Trophoblast cell (in vitro differentiated cells and primary cell): ENCODE data around the gene CRMP1.

ENCODE experiments used
- DNase-seq, 2 donors: peaks; one replicate each; pipeline ENCODE4 v3.0.0-alpha.2; 2016
- H2AFZ ChIP-seq: 2 replicates; pipeline ENCODE4 v1.6.1; 2013; ENCODE audit warnings: low read length, moderate library complexity, mild to moderate bottlenecking; ENCODE audit not compliant: insufficient read depth, poor library complexity
- H2AK5ac ChIP-seq: 2 replicates; pipeline ENCODE4 v1.6.1; 2013; ENCODE audit warnings: mild to moderate bottlenecking, low read length
- H2BK120ac ChIP-seq: 2 replicates; pipeline ENCODE4 v1.6.1; 2013; ENCODE audit warnings: low read length, mild to moderate bottlenecking, moderate library complexity; ENCODE audit not compliant: insufficient read depth, poor library complexity
- H2BK12ac ChIP-seq: 2 replicates; pipeline ENCODE4 v1.6.1; 2013; ENCODE audit warnings: mild to moderate bottlenecking, low read length, moderate library complexity
- H2BK5ac ChIP-seq: 2 replicates; pipeline ENCODE4 v1.6.1; 2013; ENCODE audit warnings: low read length, low read depth, moderate library complexity, mild to moderate bottlenecking; ENCODE audit not compliant: poor library complexity
- H3K14ac ChIP-seq: 2 replicates; pipeline ENCODE4 v1.6.1; 2013; ENCODE audit warnings: mild to moderate bottlenecking, low read length
- H3K18ac ChIP-seq: 2 replicates; pipeline ENCODE4 v1.6.1; 2013; ENCODE audit warnings: mild to moderate bottlenecking, low read length
- H3K23ac ChIP-seq: 2 replicates; pipeline ENCODE4 v1.6.1; 2013; ENCODE audit warnings: low read length
- H3K27ac ChIP-seq: 2 replicates; pipeline ENCODE4 v1.5.1; 2013; ENCODE audit warnings: low read depth, mild to moderate bottlenecking, inconsistent platforms, low read length, moderate library complexity
- H3K27me3 ChIP-seq: 2 replicates; pipeline ENCODE4 v1.6.1; 2013; ENCODE audit warnings: inconsistent platforms, mild to moderate bottlenecking, low read length, moderate library complexity; ENCODE audit not compliant: insufficient read depth
- H3K36me3 ChIP-seq, 2 experiments: 1 replicate in 1 of 2; 2 replicates in 1 of 2; pipeline ENCODE4 v1.6.1; 2013; ENCODE audit warnings: low read length in 2 of 2, mild to moderate bottlenecking in 2 of 2, moderate library complexity in 1 of 2; ENCODE audit not compliant: insufficient read depth in 2 of 2, control insufficient read depth in 1 of 2
- H3K4ac ChIP-seq: 2 replicates; pipeline ENCODE4 v1.6.1; 2013; ENCODE audit warnings: low read depth, mild to moderate bottlenecking, low read length, moderate library complexity
- H3K4me1 ChIP-seq, 2 experiments: 1 replicate in 1 of 2; 2 replicates in 1 of 2; pipeline ENCODE4 v1.6.1; 2013; ENCODE audit warnings: low read length in 2 of 2, mild to moderate bottlenecking in 2 of 2, moderate library complexity in 1 of 2; ENCODE audit not compliant: insufficient read depth in 2 of 2, control insufficient read depth in 1 of 2
- H3K4me2 ChIP-seq: 2 replicates; pipeline ENCODE4 v1.6.1; 2013; ENCODE audit warnings: inconsistent platforms, mild to moderate bottlenecking, low read length, moderate library complexity
- H3K4me3 ChIP-seq: 2 replicates; pipeline ENCODE4 v1.5.1; 2013; ENCODE audit warnings: mild to moderate bottlenecking, low read depth, low read length, inconsistent platforms
- H3K79me1 ChIP-seq: one replicate; pipeline ENCODE4 v1.6.1; 2013; ENCODE audit warnings: low read length
- H3K79me2 ChIP-seq: 2 replicates; pipeline ENCODE4 v1.6.1; 2013; ENCODE audit warnings: low read length, mild to moderate bottlenecking; ENCODE audit not compliant: control insufficient read depth, insufficient read depth, poor library complexity
- H3K9ac ChIP-seq: 2 replicates; pipeline ENCODE4 v1.6.1; 2013; ENCODE audit warnings: mild to moderate bottlenecking, low read length
- H3K9me3 ChIP-seq: 2 replicates; pipeline ENCODE4 v1.6.1; 2013; ENCODE audit warnings: low read depth, mild to moderate bottlenecking, control low read depth, inconsistent platforms, low read length; ENCODE audit not compliant: insufficient read depth
- H4K12ac ChIP-seq: 2 replicates; pipeline ENCODE4 v1.6.1; 2013; ENCODE audit warnings: low read depth, mild to moderate bottlenecking, low read length, moderate library complexity
- H4K8ac ChIP-seq: 2 replicates; pipeline ENCODE4 v1.6.1; 2013; ENCODE audit warnings: low read depth, mild to moderate bottlenecking, low read length, moderate library complexity
- H4K91ac ChIP-seq: one replicate; pipeline ENCODE4 v1.6.1; 2013; ENCODE audit warnings: low read depth, mild to moderate bottlenecking, low read length, moderate library complexity
- WGBS: extraction: QIAGEN DNeasy Blood & Tissue Kit; methylation state at CpG from one replicate; pipeline ENCODE4 v1.1.7; 2013; ENCODE audit warnings: missing lambda C conversion rate; ENCODE audit not compliant: insufficient read length, insufficient coverage; ENCODE audit errors: extremely low coverage; 5-methylcytosine and 5-hydroxymethylcytosine counted together

The CRMP1 gene

GRCh38 chr4:5927116-5927515, 34.2 kb upstream of the CRMP1 start:
- Histone ChIP-seq H3K79me1 (no peaks in the 10 kb centered on the region), H3K14ac (no peak overlapping the region), H2AFZ (no peak overlapping the region), H3K79me2 (no peaks in the 10 kb centered on the region), H3K23ac (no peak overlapping the region), H3K27ac (no peak overlapping the region), H2BK12ac (no peak overlapping the region), H3K4me3 (no peak overlapping the region), H3K36me3 (no peaks in the 10 kb centered on the region), H2BK5ac (no peak overlapping the region), H3K27me3 (no peaks in the 10 kb centered on the region), H2AK5ac (no peak overlapping the region), H4K91ac (no peak overlapping the region), H2BK120ac (no peak overlapping the region), H3K18ac (no peak overlapping the region), H3K4me1 (peaks cover 0 to 3% of the 10 kb centered on the region in 2 experiments), H3K4me2 (no peak overlapping the region), H3K9me3 (no peaks in the 10 kb centered on the region), H3K4ac (no peak overlapping the region), H3K9ac (no peak overlapping the region), H4K12ac (no peak overlapping the region), H4K8ac (no peak overlapping the region)
- no CpG with 5 or more reads among the region's 3 CpGs for WGBS
- DNase-seq: no peak

- H3K27ac ChIP-seq: no peak overlapping the region
- H3K18ac ChIP-seq: no peak overlapping the region
- no peak overlapping the region for H4K12ac ChIP-seq
- no peak overlapping the region for H3K14ac ChIP-seq
- no peak for DNase-seq
- H3K4me2 ChIP-seq: no peak overlapping the region
- H3K9me3 ChIP-seq: peaks cover 2% of the 10 kb centered on the region
- no peak overlapping the region for H2BK12ac ChIP-seq
- H3K9ac ChIP-seq: no peak overlapping the region
- H2AFZ ChIP-seq: no peak overlapping the region
- no peaks in the 10 kb centered on the region for H3K79me1 ChIP-seq
- H3K36me3 ChIP-seq: no peaks in the 10 kb centered on the region
- no peaks in the 10 kb centered on the region for H3K79me2 ChIP-seq
- H4K8ac ChIP-seq: no peak overlapping the region
- no peak overlapping the region for H3K4me3 ChIP-seq
- H3K4me1 ChIP-seq: peaks cover 0 to 3% of the 10 kb centered on the region in 2 experiments
- H3K27me3 ChIP-seq: no peaks in the 10 kb centered on the region
- no peak overlapping the region for H2BK5ac ChIP-seq
- H2BK120ac ChIP-seq: no peak overlapping the region
- no peak overlapping the region for H4K91ac ChIP-seq
- H2AK5ac ChIP-seq: no peak overlapping the region
- no peak overlapping the region for H3K23ac ChIP-seq
- H3K4ac ChIP-seq: no peak overlapping the region
- WGBS: no CpG with 5 or more reads among the region's 7 CpGs
Observed at GRCh38 chr4:5926598-5926997, 33.7 kb upstream of the CRMP1 start.

DNA sequence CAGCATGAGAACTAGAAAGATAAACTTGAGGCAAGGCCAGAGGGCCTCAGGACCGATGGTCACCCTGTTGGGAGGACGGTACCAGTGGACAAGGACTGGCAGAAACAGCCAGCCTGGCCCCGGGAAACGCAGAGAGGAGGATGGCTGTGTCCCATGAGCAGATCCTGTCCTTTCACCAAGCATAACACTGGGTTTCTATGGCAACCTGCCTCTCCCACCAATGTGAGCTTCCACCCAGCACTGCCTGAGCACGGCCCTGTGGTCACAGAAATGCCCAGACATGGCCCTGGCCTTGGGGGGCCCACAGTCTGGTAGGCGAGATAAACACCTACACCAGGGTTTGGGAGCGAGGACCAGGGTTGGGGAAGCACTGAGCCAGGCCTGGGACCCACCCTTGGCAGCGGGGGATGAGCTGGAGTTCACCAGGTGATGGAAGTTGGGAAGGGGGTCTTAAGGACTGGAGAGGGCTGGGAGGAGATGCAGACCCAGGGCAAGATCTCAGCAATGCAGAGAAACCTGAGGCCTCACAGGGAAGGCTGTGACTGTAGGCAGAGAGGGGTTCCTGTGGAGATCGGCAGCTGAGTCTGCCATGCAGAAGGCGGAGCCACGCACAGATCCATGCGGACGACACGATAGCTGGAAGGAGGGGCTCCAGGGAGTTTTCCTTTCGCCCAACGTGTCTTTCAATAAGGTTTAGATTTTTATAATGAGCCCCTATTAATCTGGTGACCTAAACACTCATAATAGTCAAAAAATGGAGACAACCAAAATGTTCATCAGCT, 32.7 kb upstream of the CRMP1 start:
- H3K79me2 ChIP-seq: no peaks in the 10 kb centered on the region
- no peak overlapping the region for H3K27ac ChIP-seq
- no peak overlapping the region for H3K14ac ChIP-seq
- H2BK12ac ChIP-seq: no peak overlapping the region
- no peak overlapping the region for H2AK5ac ChIP-seq
- DNase-seq: no peak
- H3K27me3 ChIP-seq: no peaks in the 10 kb centered on the region
- H2BK120ac ChIP-seq: no peak overlapping the region
- no peaks in the 10 kb centered on the region for H3K79me1 ChIP-seq
- no peak overlapping the region for H2BK5ac ChIP-seq
- no peak overlapping the region for H3K4me3 ChIP-seq
- no peak overlapping the region for H3K4me2 ChIP-seq
- peaks cover 2% of the 10 kb centered on the region for H3K9me3 ChIP-seq
- no peak overlapping the region for H3K9ac ChIP-seq
- no peaks in the 10 kb centered on the region for H3K36me3 ChIP-seq
- H3K4ac ChIP-seq: no peak overlapping the region
- H3K4me1 ChIP-seq: peaks cover 0 to 3% of the 10 kb centered on the region in 2 experiments
- H2AFZ ChIP-seq: no peak overlapping the region
- H3K18ac ChIP-seq: no peak overlapping the region
- H4K91ac ChIP-seq: no peak overlapping the region
- no CpG with 5 or more reads among the region's 16 CpGs for WGBS
- no peak overlapping the region for H4K12ac ChIP-seq
- H3K23ac ChIP-seq: no peak overlapping the region
- no peak overlapping the region for H4K8ac ChIP-seq

GRCh38 chr4:5924461-5925125, 31.7 kb upstream of the CRMP1 start:
- H4K8ac ChIP-seq: no peak overlapping the region

More at GRCh38 chr4:5924461-5925125, 31.7 kb upstream of the CRMP1 start:
- no peak overlapping the region for H2BK5ac ChIP-seq
- no peak overlapping the region for H3K9ac ChIP-seq
- no peak overlapping the region for H3K18ac ChIP-seq
- H2BK120ac ChIP-seq: no peak overlapping the region
- no peak overlapping the region for H4K12ac ChIP-seq
- H3K4ac ChIP-seq: no peak overlapping the region
- H3K79me2 ChIP-seq: no peaks in the 10 kb centered on the region
- H3K4me1 ChIP-seq: peaks cover 0 to 3% of the 10 kb centered on the region in 2 experiments
- no peaks in the 10 kb centered on the region for H3K79me1 ChIP-seq
- no peaks in the 10 kb centered on the region for H3K27me3 ChIP-seq
- WGBS: no CpG with 5 or more reads among the region's 12 CpGs
- H3K14ac ChIP-seq: no peak overlapping the region
- no peak overlapping the region for H2BK12ac ChIP-seq
- H3K9me3 ChIP-seq: peaks cover 2% of the 10 kb centered on the region
- H3K4me2 ChIP-seq: no peak overlapping the region
- H2AFZ ChIP-seq: no peak overlapping the region
- no peak overlapping the region for H3K27ac ChIP-seq
- no peak overlapping the region for H3K4me3 ChIP-seq
- no peak overlapping the region for H3K23ac ChIP-seq
- H2AK5ac ChIP-seq: no peak overlapping the region
- no peaks in the 10 kb centered on the region for H3K36me3 ChIP-seq
- no peak for DNase-seq
- no peak overlapping the region for H4K91ac ChIP-seq
